AG20443 (cell line): ENCODE data around the gene YBEY.

Experiments used
- DNase-seq: peaks from one replicate; pipeline ENCODE4 v3.0.0; 2012; ENCODE audit warnings: low spot score, mixed read lengths

Gene YBEY

DNA sequence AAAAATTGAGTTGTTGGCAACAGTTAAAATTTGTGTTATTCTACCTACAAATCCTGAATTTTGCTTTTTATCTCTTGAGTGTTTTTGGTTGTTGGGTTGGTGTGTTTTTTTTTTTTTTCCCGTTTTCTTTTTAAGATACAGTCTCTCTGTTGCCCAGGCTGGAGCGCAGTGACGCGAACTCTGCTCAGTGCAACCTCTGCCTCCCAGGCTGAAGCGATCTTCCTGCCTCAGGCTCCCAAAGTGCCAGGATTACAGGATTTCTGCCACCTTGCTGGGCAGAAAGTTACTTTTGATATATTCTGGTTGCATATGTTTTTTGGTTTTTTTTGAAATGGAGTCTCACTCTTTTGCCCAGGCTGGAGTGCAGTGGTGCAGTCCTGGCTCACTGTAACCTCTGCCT, 42.0 kb downstream of the YBEY start:
- DNase-seq, result no peak

DNA sequence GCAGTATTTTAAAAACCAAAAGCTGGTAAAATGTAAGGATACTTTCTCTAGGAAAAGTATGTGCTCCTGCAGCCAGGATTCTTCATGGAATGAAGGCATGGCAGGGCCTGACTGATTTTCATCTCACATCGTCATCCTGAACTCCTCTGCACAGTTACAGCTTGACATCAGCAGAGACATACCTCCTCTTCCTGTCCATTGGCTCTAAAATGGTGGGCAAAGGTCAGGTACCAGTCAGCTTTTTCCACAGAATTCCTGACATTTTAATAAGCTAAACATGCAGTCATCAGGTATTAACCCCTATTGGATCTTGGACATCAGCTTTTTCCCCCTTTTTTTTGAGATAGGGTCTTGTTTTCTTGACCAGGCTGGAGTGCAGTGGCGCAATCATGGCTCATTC, 43.7 kb downstream of the YBEY start:
- DNase-seq, result no peak

DNA sequence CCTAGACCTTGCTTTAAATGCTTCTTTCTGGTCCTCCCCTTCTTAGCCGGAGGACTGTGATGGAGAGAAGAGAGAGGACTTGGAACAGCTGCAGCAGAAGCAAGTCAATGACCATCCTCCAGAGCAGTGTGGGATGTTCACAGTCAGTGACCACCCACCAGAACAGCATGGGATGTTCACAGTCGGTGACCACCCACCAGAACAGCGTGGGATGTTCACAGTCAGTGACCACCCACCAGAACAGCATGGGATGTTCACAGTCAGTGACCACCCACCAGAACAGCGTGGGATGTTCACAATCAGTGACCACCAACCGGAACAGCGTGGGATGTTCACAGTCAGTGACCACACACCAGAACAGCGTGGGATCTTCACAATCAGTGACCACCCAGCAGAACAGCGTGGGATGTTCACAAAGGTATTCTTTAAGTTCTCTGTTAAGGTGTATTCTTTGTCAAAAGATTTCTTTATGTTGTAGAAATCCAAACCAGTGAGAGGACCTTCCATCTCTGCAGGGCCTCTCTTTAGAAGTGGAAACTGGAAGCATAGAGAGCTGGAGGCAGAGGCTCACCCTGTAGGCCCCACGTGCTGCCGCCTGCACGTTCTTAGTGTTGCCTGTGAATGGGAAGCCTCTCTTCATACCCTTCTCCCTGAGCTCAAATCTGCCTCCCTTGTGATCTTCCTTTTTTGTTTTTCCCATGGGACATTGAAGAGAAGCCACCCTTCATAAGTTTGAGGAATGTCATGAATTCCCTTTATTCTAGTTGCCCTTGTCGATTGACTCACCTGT, 48.4 kb downstream of the YBEY start:
- DNase-seq, result no peak

DNA sequence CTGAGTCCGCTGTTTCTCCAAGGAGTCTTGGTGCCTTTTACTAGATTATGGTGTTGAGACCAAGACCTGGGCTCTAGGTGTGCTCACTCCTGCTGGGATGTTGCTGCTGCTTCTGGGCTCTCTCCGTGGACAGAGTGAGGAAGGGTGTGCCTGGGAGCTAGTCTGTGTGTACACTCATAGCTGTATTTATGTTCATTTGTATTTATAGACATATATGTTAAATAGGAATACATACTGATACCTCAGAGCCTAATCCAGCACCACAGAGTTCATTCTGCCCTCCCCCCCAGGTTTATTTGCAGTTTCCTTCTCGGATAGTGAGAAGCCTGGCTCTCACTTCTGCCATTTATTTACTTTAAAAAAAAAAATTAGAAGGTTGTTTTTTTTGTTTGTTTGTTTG, 50.5 kb downstream of the YBEY start:
- DNase-seq, result no peak

DNA sequence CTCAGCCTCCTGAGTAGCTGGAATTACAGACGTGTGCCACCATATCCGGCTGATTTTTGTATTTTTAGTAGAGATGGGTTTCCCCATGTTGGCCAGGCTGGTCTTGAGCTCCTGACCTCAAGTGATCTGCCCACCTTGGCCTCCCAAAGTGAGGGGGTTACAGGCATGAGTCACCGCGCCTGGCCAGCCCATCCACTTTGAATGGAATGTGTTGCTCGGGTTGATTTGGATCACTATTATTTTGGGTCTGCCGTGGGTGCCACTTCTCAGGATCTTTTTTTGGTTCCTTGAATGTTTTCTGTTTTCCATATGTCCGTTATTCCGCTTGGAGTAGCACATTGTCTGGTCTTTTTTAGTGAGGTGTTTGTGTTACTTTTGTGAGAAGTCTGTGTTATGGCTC, 54.9 kb downstream of the YBEY start:
- DNase-seq, result no peak

DNA sequence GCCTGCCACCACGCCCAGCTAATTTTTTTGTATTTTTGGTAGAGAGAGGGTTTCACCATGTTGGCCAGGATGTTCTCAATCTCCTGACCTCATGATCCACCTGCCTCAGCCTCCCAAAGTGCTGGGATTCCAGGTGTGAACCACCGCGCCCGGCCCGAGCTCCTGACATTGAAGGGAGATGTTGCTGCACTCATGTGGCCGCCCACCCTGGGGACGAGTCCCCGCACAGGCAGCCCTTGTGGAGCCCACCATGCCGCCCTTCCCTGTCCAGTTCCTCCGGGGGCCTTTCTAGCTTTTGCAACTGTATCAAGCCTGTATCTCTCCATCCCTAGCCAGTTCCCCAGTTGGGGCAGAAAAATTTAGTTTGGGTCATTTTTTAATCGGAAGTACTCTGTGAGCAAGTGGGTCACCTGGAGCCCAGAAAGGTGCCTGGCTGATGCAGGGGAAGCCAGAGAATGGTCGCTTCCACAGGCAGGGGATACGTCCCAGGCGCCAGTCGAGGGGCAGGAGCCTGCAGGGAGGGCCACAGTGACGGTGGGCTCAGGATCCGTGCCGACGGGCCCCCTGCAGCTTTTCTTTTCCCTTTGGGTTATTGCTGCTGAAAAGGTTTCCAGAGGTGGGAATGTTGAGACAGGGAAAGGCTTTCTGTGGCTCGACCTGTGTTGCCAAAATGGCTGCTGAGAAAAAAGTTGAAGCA, 58.2 kb downstream of the YBEY start:
- no peak for DNase-seq

DNA sequence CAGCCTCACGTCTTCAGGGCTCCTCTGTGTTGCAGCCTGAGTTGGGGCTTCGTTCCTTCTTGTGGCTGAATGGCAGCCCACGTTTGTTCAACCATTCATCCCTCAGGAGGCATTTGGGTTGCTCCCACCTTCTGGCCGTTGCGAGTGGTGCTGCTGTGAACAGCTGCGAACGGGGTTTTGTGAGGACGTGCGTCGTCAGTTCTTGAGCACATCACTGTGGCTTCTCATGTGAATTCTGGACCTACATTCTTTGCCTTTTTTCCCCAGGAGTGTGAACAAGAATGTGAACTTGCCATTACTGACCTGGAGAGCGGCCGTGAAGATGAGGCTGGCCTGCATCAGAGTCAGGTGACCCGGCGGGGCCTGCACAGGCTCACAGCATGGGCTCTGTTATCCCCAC, 59.7 kb downstream of the YBEY start:
- no peak for DNase-seq

DNA sequence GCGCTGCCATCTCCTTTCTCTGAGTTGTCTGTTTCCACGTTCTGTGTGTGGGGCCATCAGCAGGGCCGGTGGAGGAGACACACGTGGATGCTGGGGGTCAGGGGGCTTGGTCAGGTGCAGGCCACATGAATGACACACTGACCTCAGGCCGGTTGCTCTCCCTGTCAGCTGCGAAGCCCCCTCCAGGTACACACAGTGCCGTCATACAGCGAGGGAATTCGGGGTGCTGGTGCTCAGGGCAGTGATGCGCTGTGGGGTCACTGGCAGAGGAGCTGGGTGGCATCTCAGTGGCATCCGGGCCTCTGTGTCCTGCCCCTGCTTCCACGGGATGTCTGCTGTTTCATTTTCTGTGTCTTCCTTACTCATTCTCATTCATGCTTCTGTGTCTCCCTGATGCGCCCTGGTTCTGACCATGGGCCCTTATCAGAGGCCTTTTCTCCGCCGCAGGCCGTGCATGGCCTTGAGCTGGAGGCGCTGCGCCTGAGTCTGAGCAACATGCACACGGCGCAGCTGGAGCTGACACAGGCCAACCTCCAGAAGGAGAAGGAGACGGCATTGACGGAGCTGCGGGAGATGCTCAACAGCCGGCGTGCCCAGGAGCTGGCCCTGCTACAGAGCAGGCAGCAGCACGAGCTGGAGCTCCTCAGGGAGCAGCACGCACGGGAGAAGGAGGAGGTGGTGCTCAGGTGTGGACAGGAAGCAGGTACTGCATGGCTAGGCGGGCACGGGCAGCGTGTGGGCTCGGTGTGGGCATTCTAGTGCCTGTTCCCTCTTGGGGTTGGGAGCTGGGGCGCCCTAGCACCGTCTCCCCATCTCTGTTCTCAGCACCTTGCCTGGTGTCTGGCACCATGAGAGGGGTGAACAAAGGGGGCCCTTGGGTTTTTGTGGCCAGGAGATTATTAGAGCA, 60.4 kb downstream of the YBEY start:
- no peak for DNase-seq

DNA sequence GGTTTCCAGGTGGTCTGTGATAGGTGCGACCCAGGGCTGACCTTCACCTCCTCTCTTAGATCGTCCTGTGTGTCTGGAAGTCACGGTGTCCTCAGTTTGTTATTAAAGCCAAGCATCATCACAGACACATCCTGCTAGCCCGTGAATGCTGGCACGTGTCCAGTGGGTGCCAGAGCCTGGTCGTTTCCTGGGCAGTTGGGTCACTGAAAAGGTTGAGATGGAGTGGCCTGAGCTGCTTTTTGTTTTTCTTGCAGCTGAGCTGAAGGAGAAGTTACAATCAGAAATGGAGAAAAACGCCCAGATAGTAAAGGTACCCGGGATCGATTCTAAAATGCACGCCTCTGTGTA, 61.0 kb downstream of the YBEY start:
- no peak for DNase-seq
